ENCODE results near the gene SLC35A2.

Gene SLC35A2

GRCh38 chrX:48902135-48902534 is 9.3 kb downstream of the SLC35A2 start:
- TF ChIP-seq, protein P1, sequence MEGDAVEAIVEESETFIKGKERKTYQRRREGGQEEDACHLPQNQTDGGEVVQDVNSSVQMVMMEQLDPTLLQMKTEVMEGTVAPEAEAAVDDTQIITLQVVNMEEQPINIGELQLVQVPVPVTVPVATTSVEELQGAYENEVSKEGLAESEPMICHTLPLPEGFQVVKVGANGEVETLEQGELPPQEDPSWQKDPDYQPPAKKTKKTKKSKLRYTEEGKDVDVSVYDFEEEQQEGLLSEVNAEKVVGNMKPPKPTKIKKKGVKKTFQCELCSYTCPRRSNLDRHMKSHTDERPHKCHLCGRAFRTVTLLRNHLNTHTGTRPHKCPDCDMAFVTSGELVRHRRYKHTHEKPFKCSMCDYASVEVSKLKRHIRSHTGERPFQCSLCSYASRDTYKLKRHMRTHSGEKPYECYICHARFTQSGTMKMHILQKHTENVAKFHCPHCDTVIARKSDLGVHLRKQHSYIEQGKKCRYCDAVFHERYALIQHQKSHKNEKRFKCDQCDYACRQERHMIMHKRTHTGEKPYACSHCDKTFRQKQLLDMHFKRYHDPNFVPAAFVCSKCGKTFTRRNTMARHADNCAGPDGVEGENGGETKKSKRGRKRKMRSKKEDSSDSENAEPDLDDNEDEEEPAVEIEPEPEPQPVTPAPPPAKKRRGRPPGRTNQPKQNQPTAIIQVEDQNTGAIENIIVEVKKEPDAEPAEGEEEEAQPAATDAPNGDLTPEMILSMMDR (IDR thresholded peaks at IDR 0.05; ENCODE audit: insufficient read depth, low read depth, low read length, missing control alignments): no peak
- no peak for DNase-seq (ENCODE audit: low read depth)
- no peak overlapping the region for H3K4me3 ChIP-seq (ENCODE audit: low read length)

DNA sequence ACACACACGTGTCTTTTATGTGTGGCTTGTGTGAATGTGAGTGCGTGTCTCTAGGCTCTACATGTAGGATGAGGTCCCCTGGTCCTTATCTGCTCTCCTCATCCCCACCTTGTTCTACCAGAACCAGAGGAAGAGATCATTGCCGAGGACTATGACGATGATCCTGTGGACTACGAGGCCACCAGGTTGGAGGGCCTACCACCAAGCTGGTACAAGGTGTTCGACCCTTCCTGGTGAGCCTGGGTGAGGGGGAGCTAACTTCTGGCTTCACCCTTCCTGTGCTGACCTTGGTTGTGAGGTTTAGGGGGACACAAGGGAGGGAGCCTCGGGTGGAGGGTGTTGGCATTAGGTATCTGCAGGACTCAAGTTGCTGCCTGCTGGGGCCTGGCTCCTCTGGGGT is 10.4 kb downstream of the SLC35A2 start:
- TF ChIP-seq, protein P1 (IDR thresholded peaks at IDR 0.05; ENCODE audit: insufficient read depth, low read depth, low read length, missing control alignments): no peak

DNA sequence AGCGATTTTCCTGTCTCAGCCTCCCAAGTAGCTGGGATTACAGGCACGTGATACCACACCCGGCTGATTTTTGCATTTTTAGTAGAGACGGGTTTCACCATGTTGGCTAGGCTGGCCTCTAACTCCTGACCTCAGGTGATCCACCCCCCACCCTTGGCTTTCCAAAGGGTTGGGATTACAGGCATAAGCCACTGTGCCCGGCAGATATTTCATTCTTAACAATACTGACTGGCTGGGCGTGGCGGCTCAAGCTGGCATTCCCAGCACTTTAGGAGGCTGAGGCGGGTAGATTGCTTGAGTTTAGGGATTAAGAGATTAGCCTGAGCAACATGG is 12.4 kb downstream of the SLC35A2 start:
- DNase-seq (ENCODE audit: low read depth): no peak
- no peak overlapping the region for H3K4me3 ChIP-seq (ENCODE audit: low read length)
- TF ChIP-seq, protein P1 (IDR thresholded peaks at IDR 0.05; ENCODE audit: insufficient read depth, low read depth, low read length, missing control alignments): no peak

More for the DNA sequence above, 10.4 kb downstream of the SLC35A2 start:
- H3K4me3 ChIP-seq (ENCODE audit: low read length): no peak overlapping the region
- no peak for DNase-seq (ENCODE audit: low read depth)

GRCh38 chrX:48897625-48898306 is 13.7 kb downstream of the SLC35A2 start, which contains the start of the genes PQBP1 and TIMM17B:
TSS of gene PQBP1 (plus strand) at chrX:48897930. CDS start at chrX:48898510, 580 bp downstream.
TSS of gene TIMM17B (minus strand) at chrX:48897768. CDS start at chrX:48897749, 19 bp downstream.
- H3K4me3 ChIP-seq (ENCODE audit: low read length): peak within 1 kb of the TSS; percentile 68
- DNase-seq (ENCODE audit: low read depth): peak; percentile 95
- TF ChIP-seq, protein P1 (IDR thresholded peaks at IDR 0.05; ENCODE audit: insufficient read depth, low read depth, low read length, missing control alignments): no peak

- peak; percentile 76 for DNase-seq (ENCODE audit: low read depth)
- H3K4me3 ChIP-seq (ENCODE audit: low read length): peak overlapping the region; percentile 68
- TF ChIP-seq, protein P1 (IDR thresholded peaks at IDR 0.05; ENCODE audit: insufficient read depth, low read depth, low read length, missing control alignments): no peak
Measured at GRCh38 chrX:48897157-48897624, 14.3 kb downstream of the SLC35A2 start.

GRCh38 chrX:48896611-48897011 is 14.8 kb downstream of the SLC35A2 start:
- DNase-seq (ENCODE audit: low read depth): no peak

More at GRCh38 chrX:48896611-48897011, 14.8 kb downstream of the SLC35A2 start:
- H3K4me3 ChIP-seq (ENCODE audit: low read length): peak overlapping the region; percentile 68
- TF ChIP-seq, protein P1 (IDR thresholded peaks at IDR 0.05; ENCODE audit: insufficient read depth, low read depth, low read length, missing control alignments): no peak
